ENCODE results near the gene HDAC7.

HDAC7 gene

GRCh38 chr12:47757840-47758583 is 61.7 kb downstream of the HDAC7 start:
- no peak for DNase-seq

- no peak for DNase-seq
Measured at GRCh38 chr12:47757364-47757839, 62.3 kb downstream of the HDAC7 start.

- DNase-seq = no peak
Measured at GRCh38 chr12:47755655-47756562, 63.8 kb downstream of the HDAC7 start.

GRCh38 chr12:47754881-47755280 is 64.8 kb downstream of the HDAC7 start:
- no peak for DNase-seq

- DNase-seq = no peak
Measured at GRCh38 chr12:47754126-47754525, 65.6 kb downstream of the HDAC7 start.

- no peak for DNase-seq
Measured at GRCh38 chr12:47753021-47754001, 66.4 kb downstream of the HDAC7 start.

- no peak for DNase-seq
Measured at GRCh38 chr12:47752552-47752951, 67.2 kb downstream of the HDAC7 start.

- no peak for DNase-seq
Measured at GRCh38 chr12:47752121-47752520, 67.6 kb downstream of the HDAC7 start.

- DNase-seq = no peak
Measured at GRCh38 chr12:47751561-47751960, 68.1 kb downstream of the HDAC7 start.

- DNase-seq = no peak
Measured at GRCh38 chr12:47750916-47751470, 68.7 kb downstream of the HDAC7 start.

GRCh38 chr12:47750229-47750798 is 69.4 kb downstream of the HDAC7 start:
- no peak for DNase-seq

- DNase-seq = no peak
Measured at GRCh38 chr12:47748899-47749298, 70.8 kb downstream of the HDAC7 start.

GRCh38 chr12:47748507-47748828 is 71.2 kb downstream of the HDAC7 start:
- no peak for DNase-seq

GRCh38 chr12:47747596-47748506 is 71.9 kb downstream of the HDAC7 start:
- no peak for DNase-seq

- no peak for DNase-seq
Measured at GRCh38 chr12:47747126-47747525, 72.6 kb downstream of the HDAC7 start.

- DNase-seq = no peak
Measured at GRCh38 chr12:47746523-47746922, 73.2 kb downstream of the HDAC7 start.

GRCh38 chr12:47746073-47746472 is 73.6 kb downstream of the HDAC7 start:
- DNase-seq = no peak

- no peak for DNase-seq
Measured at GRCh38 chr12:47745485-47746041, 74.1 kb downstream of the HDAC7 start.

- DNase-seq = no peak
Measured at GRCh38 chr12:47744778-47745436, 74.8 kb downstream of the HDAC7 start.

GRCh38 chr12:47744005-47744651 is 75.6 kb downstream of the HDAC7 start:
- no peak for DNase-seq

Measured in KG1 (cell line).